Measurements from ENCODE around the gene LMO1. TPM values are rescaled to one million over a fixed set of nuclear protein-coding genes. Genes with fewer than 3 reads are reported as not detected.

The LMO1 gene
- total RNA-seq, 4 donors from 2014 or later, result 6.2 to 29.4 (median 8.2) TPM

GRCh38 chr11:8204025-8204424 is 59.7 kb downstream of the LMO1 start:
- Histone ChIP-seq H3K27ac (no peak overlapping the region), H3K4me3 (no peak overlapping the region), H3K9me3 (no peaks in the 10 kb centered on the region), H3K36me3 (no peaks in the 10 kb centered on the region), H3K27me3 (peaks cover 13% of the 10 kb centered on the region), H3K4me1 (peaks cover 7% of the 10 kb centered on the region)
- WGBS, result 60% methylated on average over 5 of the region's 5 CpGs
- TF ChIP-seq POLR2A (IDR thresholded peaks at IDR 0.05) (no peak), CTCF (IDR thresholded peaks at IDR 0.05) (no peak), EP300 (IDR thresholded peaks at IDR 0.05) (no peak), POLR2AphosphoS5 (IDR thresholded peaks at IDR 0.05) (no peak)
- DNase-seq (ENCODE audit: low spot score in 2 of 2), result peak in 1 of 2 donors; percentile 45

GRCh38 chr11:8203414-8203715 is 60.3 kb downstream of the LMO1 start:
- TF ChIP-seq CTCF (IDR thresholded peaks at IDR 0.05) (no peak), POLR2A (IDR thresholded peaks at IDR 0.05) (no peak), EP300 (IDR thresholded peaks at IDR 0.05) (no peak), POLR2AphosphoS5 (IDR thresholded peaks at IDR 0.05) (no peak)
- no peaks in the 10 kb centered on the region for H3K36me3 ChIP-seq

GRCh38 chr11:8202516-8203413 is 60.9 kb downstream of the LMO1 start:
- peak in 1 of 2 donors; percentile 71 for DNase-seq (ENCODE audit: low spot score in 2 of 2)
- Histone ChIP-seq H3K9me3 (no peaks in the 10 kb centered on the region), H3K36me3 (no peaks in the 10 kb centered on the region), H3K4me3 (no peak overlapping the region), H3K27ac (no peak overlapping the region), H3K27me3 (peaks cover 10% of the 10 kb centered on the region), H3K4me1 (peaks cover 7% of the 10 kb centered on the region)
- no peak for TF ChIP-seq POLR2AphosphoS5 (IDR thresholded peaks at IDR 0.05)
- no peak for TF ChIP-seq CTCF (IDR thresholded peaks at IDR 0.05)
- TF ChIP-seq POLR2A (IDR thresholded peaks at IDR 0.05), result no peak
- no peak for TF ChIP-seq EP300 (IDR thresholded peaks at IDR 0.05)
- 73% methylated on average over 11 of the region's 11 CpGs for WGBS

More at GRCh38 chr11:8203414-8203715, 60.3 kb downstream of the LMO1 start:
- H3K9me3 ChIP-seq, result no peaks in the 10 kb centered on the region
- WGBS, result 91% methylated on average over 2 of the region's 2 CpGs
- H3K4me3 ChIP-seq, result no peak overlapping the region
- H3K27ac ChIP-seq, result no peak overlapping the region
- H3K4me1 ChIP-seq, result peaks cover 7% of the 10 kb centered on the region
- DNase-seq (ENCODE audit: low spot score in 2 of 2), result peak in 1 of 2 donors; percentile 4
- peaks cover 11% of the 10 kb centered on the region for H3K27me3 ChIP-seq

- Histone ChIP-seq H3K36me3 (no peaks in the 10 kb centered on the region), H3K27me3 (peaks cover under 1% of the 10 kb centered on the region), H3K9me3 (no peaks in the 10 kb centered on the region), H3K4me1 (no peaks in the 10 kb centered on the region), H3K27ac (no peak overlapping the region), H3K4me3 (no peak overlapping the region)
- 53% methylated on average over 4 of the region's 4 CpGs for WGBS
- DNase-seq (ENCODE audit: low spot score in 2 of 2), result peak in 1 of 2 donors; percentile 35
- TF ChIP-seq POLR2A (IDR thresholded peaks at IDR 0.05), result no peak
- TF ChIP-seq EP300 (IDR thresholded peaks at IDR 0.05), result no peak
- no peak for TF ChIP-seq CTCF (IDR thresholded peaks at IDR 0.05)
Measured at GRCh38 chr11:8201644-8202365, 61.9 kb downstream of the LMO1 start.

- WGBS, result 65% methylated on average over 2 of the region's 2 CpGs
- TF ChIP-seq CTCF (IDR thresholded peaks at IDR 0.05) (no peak), POLR2AphosphoS5 (IDR thresholded peaks at IDR 0.05) (no peak), EP300 (IDR thresholded peaks at IDR 0.05) (no peak), POLR2A (IDR thresholded peaks at IDR 0.05) (no peak)
- no peaks in the 10 kb centered on the region for H3K4me1 ChIP-seq
- no peaks in the 10 kb centered on the region for H3K9me3 ChIP-seq
- no peaks in the 10 kb centered on the region for H3K27me3 ChIP-seq
- H3K36me3 ChIP-seq, result no peaks in the 10 kb centered on the region
- H3K4me3 ChIP-seq, result no peak overlapping the region
- peak in 1 of 2 donors; percentile 4 for DNase-seq (ENCODE audit: low spot score in 2 of 2)
- H3K27ac ChIP-seq, result no peak overlapping the region
Measured at GRCh38 chr11:8199676-8200075, 64.0 kb downstream of the LMO1 start.

Data from suprapubic skin (tissue), 4 donors.